Prostate gland (tissue), 2 donors: ENCODE results near the gene FHL2. TPM values are rescaled to one million over a fixed set of nuclear protein-coding genes. Genes with fewer than 3 reads are reported as not detected.

Experiments used
- DNase-seq: peaks from one replicate; pipeline ENCODE4 v3.0.0-alpha.2; 2019; ENCODE audit warnings: low spot score
- H3K27ac ChIP-seq, 2 donors: fragments of 200-600 bp; sonication (generic); 2 replicates each; pipeline ENCODE4 v1.5.1; 2017 to 2019
- H3K27me3 ChIP-seq: fragments of 200-600 bp; sonication (generic); replicated peaks from 2 replicates; pipeline ENCODE4 v1.5.1; 2019; ENCODE audit not compliant: insufficient read depth
- H3K36me3 ChIP-seq, 2 donors: fragments of 200-600 bp; sonication (generic); 1 replicate in 1 of 2; 2 replicates in 1 of 2; pipeline versions ENCODE4 v1.5.1 to v1.8.1; 2017 to 2019
- H3K4me1 ChIP-seq: fragments of 200-600 bp; sonication (generic); replicated peaks from 2 replicates; pipeline ENCODE4 v1.5.1; 2019
- H3K4me3 ChIP-seq, 2 donors: fragments of 200-600 bp; sonication (generic); 2 replicates each; pipeline ENCODE4 v1.5.1; 2017 to 2019
- H3K9me3 ChIP-seq: fragments of 200-600 bp; sonication (generic); 2 replicates; pipeline ENCODE4 v1.5.1; 2017
- POLR2A ChIP-seq: fragments of 450-650 bp; IDR thresholded peaks from one replicate; pipeline ENCODE4 v1.6.1; 2016; ENCODE audit warnings: antibody characterized with exemption, mild to moderate bottlenecking
- POLR2AphosphoS5 ChIP-seq: sonication (generic); formaldehyde crosslinking; IDR thresholded peaks from one replicate; pipeline ENCODE4 v1.6.1; 2017; ENCODE audit warnings: antibody characterized with exemption
- WGBS: methylation state at CpG from one replicate; pipeline ENCODE4 v1.1.5; 2018; 5-methylcytosine and 5-hydroxymethylcytosine counted together
- intact Hi-C: fragments of 100-400 bp; cut with DNase I; formaldehyde crosslinking; loops from one replicate; pipeline ENCODE4 v1.14.2; 2022
- total RNA-seq, 2 donors: library from RNA; depleted of rRNA; stranded (reverse); fragments of >200 nt; gene quantifications; one replicate each; pipeline ENCODE4 v1.1.0, GENCODE V29; 2016
- TF ChIP-seq, protein P1 (sequence below), 4 experiments: fragments of 200-600 bp in 2 of 4; fragments of 450-650 bp in 2 of 4; sonication (generic) in 2 of 4; IDR thresholded peaks; 1 replicate in 3 of 4; 2 replicates in 1 of 4; pipeline ENCODE4 v1.5.1; 2016 to 2019; ENCODE audit warnings: antibody characterized with exemption in 4 of 4, mild to moderate bottlenecking in 2 of 4, moderate library complexity in 2 of 4

The FHL2 gene
- total RNA-seq, 2 donors from 2014 or later: 132 to 250 TPM

DNA sequence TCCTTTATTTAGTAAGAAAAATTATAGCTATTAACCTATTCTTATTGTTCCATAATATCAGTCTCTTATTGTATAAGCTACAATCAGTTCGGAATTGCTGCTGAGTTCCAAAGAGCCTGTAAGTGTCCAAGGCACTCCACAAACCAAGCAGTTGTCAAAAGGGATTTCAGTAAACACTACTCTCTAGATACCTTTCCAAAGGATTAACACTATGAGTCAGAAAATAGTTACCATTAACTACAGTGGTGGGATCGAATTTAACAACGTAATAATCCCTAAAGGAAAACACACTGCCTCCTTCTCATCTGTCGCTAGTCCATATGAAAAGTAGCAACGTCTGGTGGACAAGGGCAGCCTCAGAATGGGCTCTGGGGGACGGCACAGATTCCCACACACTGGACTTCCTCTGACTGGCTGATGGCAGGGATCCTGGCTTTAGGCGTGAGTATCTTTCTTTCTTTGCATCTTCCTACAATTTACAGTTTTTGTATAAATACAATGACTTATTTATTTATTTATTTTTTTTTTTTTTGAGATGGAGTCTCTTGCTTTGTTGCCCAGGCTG is 78.1 kb downstream of the FHL2 start:
- intact Hi-C loops: no loop called here
- TF ChIP-seq, protein P1, sequence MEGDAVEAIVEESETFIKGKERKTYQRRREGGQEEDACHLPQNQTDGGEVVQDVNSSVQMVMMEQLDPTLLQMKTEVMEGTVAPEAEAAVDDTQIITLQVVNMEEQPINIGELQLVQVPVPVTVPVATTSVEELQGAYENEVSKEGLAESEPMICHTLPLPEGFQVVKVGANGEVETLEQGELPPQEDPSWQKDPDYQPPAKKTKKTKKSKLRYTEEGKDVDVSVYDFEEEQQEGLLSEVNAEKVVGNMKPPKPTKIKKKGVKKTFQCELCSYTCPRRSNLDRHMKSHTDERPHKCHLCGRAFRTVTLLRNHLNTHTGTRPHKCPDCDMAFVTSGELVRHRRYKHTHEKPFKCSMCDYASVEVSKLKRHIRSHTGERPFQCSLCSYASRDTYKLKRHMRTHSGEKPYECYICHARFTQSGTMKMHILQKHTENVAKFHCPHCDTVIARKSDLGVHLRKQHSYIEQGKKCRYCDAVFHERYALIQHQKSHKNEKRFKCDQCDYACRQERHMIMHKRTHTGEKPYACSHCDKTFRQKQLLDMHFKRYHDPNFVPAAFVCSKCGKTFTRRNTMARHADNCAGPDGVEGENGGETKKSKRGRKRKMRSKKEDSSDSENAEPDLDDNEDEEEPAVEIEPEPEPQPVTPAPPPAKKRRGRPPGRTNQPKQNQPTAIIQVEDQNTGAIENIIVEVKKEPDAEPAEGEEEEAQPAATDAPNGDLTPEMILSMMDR (IDR thresholded peaks at IDR 0.05): no peak
- no peak for TF ChIP-seq POLR2A
- TF ChIP-seq POLR2AphosphoS5: no peak
- DNase-seq: no peak
- no peaks in the 10 kb centered on the region for H3K36me3 ChIP-seq
- H3K27me3 ChIP-seq: no peaks in the 10 kb centered on the region
- H3K4me3 ChIP-seq: no peak overlapping the region
- no peaks in the 10 kb centered on the region for H3K9me3 ChIP-seq
- WGBS: 54% methylated on average over 7 of the region's 7 CpGs
- peaks cover 13% of the 10 kb centered on the region for H3K4me1 ChIP-seq
- no peak overlapping the region for H3K27ac ChIP-seq

DNA sequence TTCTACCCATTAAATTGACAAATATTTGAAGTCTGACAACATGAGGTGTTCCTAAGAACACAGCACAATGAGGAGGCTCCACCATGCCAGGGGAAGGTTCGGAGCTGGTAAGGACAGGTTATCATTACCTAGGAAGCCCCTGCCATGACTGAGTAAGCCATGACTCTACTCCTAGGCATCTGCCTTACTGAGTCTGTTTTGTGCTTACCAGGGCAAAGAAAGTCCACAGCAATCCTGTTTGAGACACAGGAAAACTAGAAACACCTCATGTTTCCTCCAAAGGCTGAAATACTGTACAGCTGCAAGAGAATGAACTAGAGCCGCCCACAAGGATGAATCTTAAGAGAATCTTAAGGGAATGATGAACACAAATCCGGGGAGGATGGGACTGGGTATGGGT is 80.9 kb downstream of the FHL2 start:
- TF ChIP-seq, protein P1 (IDR thresholded peaks at IDR 0.05): no peak
- Histone ChIP-seq H3K27ac (no peak overlapping the region), H3K4me1 (peaks cover 3% of the 10 kb centered on the region), H3K27me3 (no peaks in the 10 kb centered on the region), H3K9me3 (no peaks in the 10 kb centered on the region), H3K4me3 (no peak overlapping the region), H3K36me3 (no peaks in the 10 kb centered on the region)
- no peak for DNase-seq
- intact Hi-C loops: no loop called here
- WGBS: over 99% methylated on average over 3 of the region's 3 CpGs

DNA sequence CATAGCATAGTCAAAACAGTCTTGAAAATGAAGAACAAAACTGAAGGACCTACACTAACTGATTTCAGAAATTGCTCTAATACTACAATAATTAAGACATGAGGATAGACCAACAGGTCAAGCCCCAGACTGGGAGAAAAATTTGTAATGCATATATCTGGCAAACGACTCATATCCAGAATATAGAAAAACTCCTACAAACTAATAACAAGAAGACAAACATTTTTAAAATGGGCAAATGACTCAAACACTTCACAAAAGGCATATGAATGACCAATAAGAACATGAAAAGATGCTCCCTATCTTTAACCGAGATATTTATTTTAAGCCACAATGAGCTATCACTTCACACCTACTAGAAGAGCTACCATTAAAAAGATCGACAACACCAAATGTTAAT is 83.5 kb downstream of the FHL2 start:
- H3K9me3 ChIP-seq: no peaks in the 10 kb centered on the region
- peaks cover 3% of the 10 kb centered on the region for H3K4me1 ChIP-seq
- H3K4me3 ChIP-seq: no peak overlapping the region
- DNase-seq: no peak
- TF ChIP-seq POLR2A: no peak
- TF ChIP-seq POLR2AphosphoS5: no peak
- TF ChIP-seq, protein P1 (IDR thresholded peaks at IDR 0.05): no peak
- H3K36me3 ChIP-seq: no peaks in the 10 kb centered on the region
- H3K27ac ChIP-seq: no peak overlapping the region
- WGBS: 83% methylated on average over 3 of the region's 3 CpGs
- H3K27me3 ChIP-seq: no peaks in the 10 kb centered on the region
- intact Hi-C loops: no loop called here

DNA sequence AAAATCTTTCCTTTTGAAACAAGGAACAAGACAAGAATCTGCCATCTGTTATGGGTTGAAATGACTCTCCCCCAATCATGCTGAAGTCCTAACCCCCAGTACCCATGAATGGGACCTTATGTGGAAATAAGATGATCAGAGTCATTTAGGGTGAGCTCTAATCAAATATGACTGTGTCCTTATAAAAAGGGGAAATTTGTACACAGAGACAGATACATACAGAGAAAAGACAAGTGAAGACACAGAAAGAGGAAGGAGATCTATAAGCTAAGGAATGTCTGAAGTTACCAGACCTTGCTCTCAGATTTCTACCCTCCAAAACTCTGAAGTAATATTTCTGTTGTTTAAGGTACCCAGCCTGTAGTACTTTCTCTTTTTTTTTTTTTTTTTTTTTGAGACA is 85.0 kb downstream of the FHL2 start:
- no peaks in the 10 kb centered on the region for H3K9me3 ChIP-seq
- peaks cover 3% of the 10 kb centered on the region for H3K4me1 ChIP-seq
- no peaks in the 10 kb centered on the region for H3K36me3 ChIP-seq
- no peak overlapping the region for H3K4me3 ChIP-seq
- H3K27ac ChIP-seq: no peak overlapping the region
- no peaks in the 10 kb centered on the region for H3K27me3 ChIP-seq
- no peak for TF ChIP-seq POLR2A
- no peak for TF ChIP-seq POLR2AphosphoS5
- TF ChIP-seq, protein P1 (IDR thresholded peaks at IDR 0.05): no peak
- DNase-seq: no peak
- intact Hi-C loops: no loop called here

Other genes starting within 250 kb of the FHL2 start
- not detected for gene GPR45, start 157.3 kb downstream of the FHL2 start, total RNA-seq
- gene TGFBRAP1, start 69.3 kb downstream of the FHL2 start, total RNA-seq: 10 to 100 TPM; 29.9 to 30.0 TPM
- gene C2orf49, start 61.5 kb downstream of the FHL2 start, total RNA-seq: 10 to 100 TPM; 13.1 to 26.2 TPM